Measurements from ENCODE around the gene PTTG1IP.

PTTG1IP gene

DNA sequence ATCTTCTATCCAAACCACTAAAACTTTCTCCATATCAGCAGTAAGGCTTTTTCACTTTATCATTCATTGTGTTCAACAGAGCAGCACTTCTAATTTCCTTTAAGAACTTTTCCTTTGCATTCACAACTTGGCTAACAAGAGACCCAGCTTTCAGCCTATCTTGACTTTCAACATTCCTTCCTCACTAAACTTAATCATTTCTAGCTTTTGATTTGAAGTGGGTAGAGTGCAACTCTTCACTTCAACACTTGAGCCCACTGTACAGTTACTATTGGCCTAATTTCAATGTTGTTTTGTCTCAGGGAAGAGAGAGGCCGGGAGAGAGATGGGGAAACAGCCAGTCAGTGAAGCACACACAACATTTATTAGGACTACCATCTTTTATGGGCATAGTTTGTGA lies 73.8 kb downstream of the PTTG1IP start:
- TF ChIP-seq, protein P1, sequence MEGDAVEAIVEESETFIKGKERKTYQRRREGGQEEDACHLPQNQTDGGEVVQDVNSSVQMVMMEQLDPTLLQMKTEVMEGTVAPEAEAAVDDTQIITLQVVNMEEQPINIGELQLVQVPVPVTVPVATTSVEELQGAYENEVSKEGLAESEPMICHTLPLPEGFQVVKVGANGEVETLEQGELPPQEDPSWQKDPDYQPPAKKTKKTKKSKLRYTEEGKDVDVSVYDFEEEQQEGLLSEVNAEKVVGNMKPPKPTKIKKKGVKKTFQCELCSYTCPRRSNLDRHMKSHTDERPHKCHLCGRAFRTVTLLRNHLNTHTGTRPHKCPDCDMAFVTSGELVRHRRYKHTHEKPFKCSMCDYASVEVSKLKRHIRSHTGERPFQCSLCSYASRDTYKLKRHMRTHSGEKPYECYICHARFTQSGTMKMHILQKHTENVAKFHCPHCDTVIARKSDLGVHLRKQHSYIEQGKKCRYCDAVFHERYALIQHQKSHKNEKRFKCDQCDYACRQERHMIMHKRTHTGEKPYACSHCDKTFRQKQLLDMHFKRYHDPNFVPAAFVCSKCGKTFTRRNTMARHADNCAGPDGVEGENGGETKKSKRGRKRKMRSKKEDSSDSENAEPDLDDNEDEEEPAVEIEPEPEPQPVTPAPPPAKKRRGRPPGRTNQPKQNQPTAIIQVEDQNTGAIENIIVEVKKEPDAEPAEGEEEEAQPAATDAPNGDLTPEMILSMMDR (IDR thresholded peaks at IDR 0.05; ENCODE audit: extremely low read depth, missing control alignments) = no peak
- DNase-seq (ENCODE audit: low spot score) = no peak

Data from GM20000 (cell line).